ENCODE data around the gene MND1. TPM values are rescaled to one million over a fixed set of nuclear protein-coding genes. Genes with fewer than 3 reads are reported as not detected.

MND1 gene
- total and polyA plus RNA-seq, 7 donors: 0.12 to 1.4 (median 0.40) TPM; not detected in 3

DNA sequence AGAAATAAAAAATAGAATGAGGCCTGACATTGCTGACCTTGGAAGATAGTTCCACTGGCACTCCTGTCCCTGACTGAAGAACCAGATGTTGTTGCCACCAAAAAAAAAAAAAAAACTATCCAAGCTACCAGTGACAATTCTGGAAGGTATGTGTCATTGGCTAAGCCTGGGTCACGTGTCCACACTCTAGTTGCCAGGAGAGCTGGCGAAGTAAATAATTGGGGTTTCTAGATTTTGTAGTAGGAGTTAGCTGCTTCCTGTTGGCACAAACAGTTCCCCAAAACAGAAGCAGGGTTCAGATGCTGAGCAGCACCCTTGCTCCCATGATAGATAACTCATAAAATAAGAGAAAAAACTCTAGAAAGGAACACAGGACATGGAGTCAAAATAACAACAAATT is 20.5 kb downstream of the MND1 start:
- no peaks in the 10 kb centered on the region for H3K4me1 ChIP-seq
- no peaks in the 10 kb centered on the region for H3K27me3 ChIP-seq (ENCODE audit: insufficient read depth in 3 of 3, low read length in 2 of 3)
- H3K9me3 ChIP-seq: no peaks in the 10 kb centered on the region
- no peak overlapping the region for H3K27ac ChIP-seq
- DNase-seq (no peak), ATAC-seq (no peak)
- intact Hi-C loops (cut with DNase I): no loop called here
- no peak overlapping the region for H3K4me3 ChIP-seq
- WGBS, 3 donors: 90 to 95% (median 92%) methylated on average over 2 of the region's 2 CpGs
- no peak for TF ChIP-seq CTCF (IDR thresholded peaks at IDR 0.05)
- no peaks in the 10 kb centered on the region for H3K36me3 ChIP-seq (ENCODE audit: insufficient read depth in 1 of 2, low read depth in 1 of 2)

GRCh38 chr4:153366486-153366885 is 22.0 kb downstream of the MND1 start:
- TF ChIP-seq CTCF (IDR thresholded peaks at IDR 0.05): no peak
- H3K9me3 ChIP-seq: no peaks in the 10 kb centered on the region
- H3K4me1 ChIP-seq: no peaks in the 10 kb centered on the region
- H3K36me3 ChIP-seq (ENCODE audit: insufficient read depth in 1 of 2, low read depth in 1 of 2): no peaks in the 10 kb centered on the region
- 85 to 92% (median 88%) methylated on average over 1 of the region's 1 CpG for WGBS, 3 donors
- intact Hi-C loops (cut with DNase I): no loop called here
- H3K4me3 ChIP-seq: no peak overlapping the region
- H3K27ac ChIP-seq: no peak overlapping the region
- DNase-seq: no peak
- no peak for ATAC-seq
- no peaks in the 10 kb centered on the region for H3K27me3 ChIP-seq (ENCODE audit: insufficient read depth in 3 of 3, low read length in 2 of 3)

- Histone ChIP-seq H3K4me3 (no peak overlapping the region), H3K27me3 (ENCODE audit: insufficient read depth in 3 of 3, low read length in 2 of 3) (no peaks in the 10 kb centered on the region), H3K9me3 (no peaks in the 10 kb centered on the region), H3K36me3 (ENCODE audit: insufficient read depth in 1 of 2, low read depth in 1 of 2) (no peaks in the 10 kb centered on the region), H3K4me1 (no peaks in the 10 kb centered on the region), H3K27ac (no peak overlapping the region)
- no peak for ATAC-seq
- no peak for TF ChIP-seq CTCF (IDR thresholded peaks at IDR 0.05)
- intact Hi-C loops (cut with DNase I): no loop called here
- DNase-seq: no peak
- 89 to 96% (median 95%) methylated on average over 1 of the region's 1 CpG for WGBS, 3 donors
These were observed 22.6 kb downstream of the MND1 start for GRCh38 chr4:153367092-153367491.

GRCh38 chr4:153369021-153369420 is 24.5 kb downstream of the MND1 start:
- H3K36me3 ChIP-seq (ENCODE audit: insufficient read depth in 1 of 2, low read depth in 1 of 2): no peaks in the 10 kb centered on the region
- TF ChIP-seq CTCF (IDR thresholded peaks at IDR 0.05): no peak
- H3K27ac ChIP-seq: no peak overlapping the region
- intact Hi-C loops (cut with DNase I): no loop called here
- DNase-seq: no peak
- H3K4me3 ChIP-seq: no peak overlapping the region
- no peaks in the 10 kb centered on the region for H3K27me3 ChIP-seq (ENCODE audit: insufficient read depth in 3 of 3, low read length in 2 of 3)
- H3K9me3 ChIP-seq: peaks cover 3% of the 10 kb centered on the region
- ATAC-seq: no peak
- 93 to 100% (median 97%) methylated on average over 1 of the region's 1 CpG for WGBS, 3 donors
- H3K4me1 ChIP-seq: no peaks in the 10 kb centered on the region

DNA sequence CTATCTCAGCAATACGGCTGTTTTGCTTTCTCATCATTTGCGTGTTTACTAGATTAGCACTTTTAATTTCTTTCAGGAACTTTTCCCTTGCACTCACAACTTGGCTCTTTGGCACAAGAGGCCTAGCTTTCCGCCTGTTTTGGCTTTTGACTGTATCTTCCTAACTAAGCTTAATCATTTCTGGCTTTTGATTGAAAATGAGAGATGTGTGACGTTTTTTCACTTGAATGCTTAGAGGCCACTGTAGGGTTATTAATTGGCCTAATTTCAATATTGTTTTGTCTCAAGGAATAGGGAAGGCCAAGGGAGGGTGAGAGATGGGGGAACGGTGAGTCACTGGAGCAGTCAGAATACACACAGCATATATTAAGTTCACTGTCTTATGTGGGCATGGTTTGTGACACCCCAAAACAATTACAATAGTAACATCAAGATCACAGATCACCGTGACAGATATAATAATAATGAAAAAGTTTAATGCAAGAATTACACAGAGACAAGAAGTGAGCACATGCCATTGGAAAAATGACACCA is 27.3 kb downstream of the MND1 start:
- intact Hi-C loops (cut with DNase I): no loop called here
- ATAC-seq: no peak
- 92 to 96% (median 94%) methylated on average over 6 of the region's 6 CpGs for WGBS, 3 donors

More for the DNA sequence above, 27.3 kb downstream of the MND1 start:
- H3K9me3 ChIP-seq: peaks cover 3% of the 10 kb centered on the region
- H3K27ac ChIP-seq: no peak overlapping the region
- no peaks in the 10 kb centered on the region for H3K4me1 ChIP-seq
- no peaks in the 10 kb centered on the region for H3K27me3 ChIP-seq (ENCODE audit: insufficient read depth in 3 of 3, low read length in 2 of 3)
- no peak for DNase-seq
- H3K36me3 ChIP-seq (ENCODE audit: insufficient read depth in 1 of 2, low read depth in 1 of 2): no peaks in the 10 kb centered on the region
- H3K4me3 ChIP-seq: no peak overlapping the region
- no peak for TF ChIP-seq CTCF (IDR thresholded peaks at IDR 0.05)

All from psoas muscle (tissue), 8 donors.